BJ (cell line): ENCODE data around the gene TPCN2. TPM values are rescaled to one million over a fixed set of nuclear protein-coding genes. Genes with fewer than 3 reads are reported as not detected.

Source experiments
- CTCF ChIA-PET: fragments of 350-600 bp; formaldehyde crosslinking; extraction: SDS; loops from one replicate; lab custom pipeline; 2021; ENCODE audit warnings: antibody characterized with exemption, inconsistent platforms; lab: Yijun Ruan, JAX
- POLR2A ChIA-PET: fragments of 300-600 bp; sonication (Branson Sonifier 250); formaldehyde crosslinking; extraction: SDS; loops from one replicate; lab custom pipeline; 2021; ENCODE audit warnings: antibody characterized with exemption; lab: Charles Lee
- DNase-seq: peaks from one replicate; pipeline ENCODE4 v3.0.0-alpha.2; 2011; ENCODE audit warnings: low read depth
- H3K27me3 ChIP-seq: 2 replicates; pipeline ENCODE4 v1.6.0; 2011; ENCODE audit warnings: low read length; ENCODE audit not compliant: control insufficient read depth, insufficient read depth
- H3K36me3 ChIP-seq: 2 replicates; pipeline ENCODE4 v1.5.1; 2011; ENCODE audit warnings: low read length; ENCODE audit not compliant: control insufficient read depth, insufficient read depth
- H3K4me3 ChIP-seq: 2 replicates; pipeline ENCODE4 v1.5.1; 2011; ENCODE audit warnings: low read depth, mild to moderate bottlenecking, control low read depth, low read length
- CTCF ChIP-seq: IDR thresholded peaks from 2 replicates; pipeline ENCODE4 v1.5.1; 2011; ENCODE audit warnings: low read depth, mild to moderate bottlenecking, control low read depth, inconsistent platforms, low read length, moderate library complexity; ENCODE audit not compliant: insufficient read depth
- polyA plus RNA-seq: library from polyadenylated mRNA; depleted of rRNA; stranded (reverse); fragments of >200 nt; gene quantifications from 2 replicates; pipeline ENCODE4 v1.2.3, GENCODE V29; 2011

TPCN2 gene
- polyA plus RNA-seq, 1 experiment, result 9.9 TPM

DNA sequence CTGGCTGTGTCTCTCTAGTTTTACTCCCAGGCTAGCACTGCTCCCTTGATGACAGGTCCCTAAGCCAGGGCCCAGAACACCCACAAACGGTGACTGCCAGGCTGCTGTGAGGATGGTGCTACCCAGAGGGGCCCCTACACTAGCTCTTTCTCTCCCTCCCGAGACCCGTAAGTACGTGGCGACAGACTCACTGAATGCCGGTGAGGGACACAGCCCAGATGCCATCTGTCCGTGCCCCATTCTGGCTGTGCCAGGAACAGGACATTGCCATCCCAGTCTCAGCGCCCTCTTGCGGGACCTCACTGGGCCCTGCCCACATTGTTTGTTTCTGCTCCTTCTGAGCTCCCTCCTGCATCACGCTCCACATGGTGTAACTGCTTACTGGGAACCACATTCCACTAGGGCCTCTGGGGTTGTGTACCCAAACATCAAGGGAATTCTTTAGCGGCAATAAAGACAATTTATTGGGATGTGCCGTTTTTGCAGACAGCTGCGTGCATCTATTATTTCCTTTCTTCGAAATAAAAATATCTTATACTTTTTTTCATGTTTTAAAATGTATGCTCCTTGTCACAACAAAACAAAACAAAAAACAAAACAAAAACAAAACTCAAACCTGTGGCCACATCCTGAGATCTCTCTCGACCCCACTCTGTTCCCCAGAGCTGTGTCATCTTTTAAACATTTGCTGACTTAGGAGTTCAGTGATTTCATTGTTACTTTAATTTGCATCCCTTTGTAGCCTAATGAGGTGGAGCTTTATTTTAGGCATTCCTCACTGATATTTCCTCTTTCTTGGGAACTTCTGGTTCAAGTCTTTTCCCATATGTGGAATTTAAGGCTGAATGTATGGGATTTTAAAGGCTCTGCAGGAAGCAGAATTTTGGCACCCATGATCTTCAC lies 4.4 kb upstream of the TPCN2 start:
- H3K27me3 ChIP-seq, result no peaks in the 10 kb centered on the region
- no peaks in the 10 kb centered on the region for H3K36me3 ChIP-seq
- peak; percentile 87 for TF ChIP-seq CTCF
- no peak overlapping the region for H3K4me3 ChIP-seq
- POLR2A ChIA-PET, result interaction anchor here (0.6 to 1.0 kb wide), 3 partner anchors 12 to 1001 kb away, joined by 3 to 21 read pairs (median 8); no protein-coding TSS in a partner anchor
- DNase-seq, result peak; percentile 66
- CTCF ChIA-PET, result interaction anchor here (0.6 to 6.1 kb wide), 20 partner anchors 8 to 1029 kb away, joined by 3 to 54 read pairs (median 4); partner anchors contain the start of genes IGHMBP2, MRGPRF and MRPL21

- peak overlapping the region; percentile 93 for H3K4me3 ChIP-seq
- no peaks in the 10 kb centered on the region for H3K27me3 ChIP-seq
- no peak for TF ChIP-seq CTCF
- ChIA-PET CTCF (interaction anchor here (0.8 kb wide), 1 partner anchor 41 kb away, joined by 3 read pairs; no protein-coding TSS in a partner anchor), POLR2A (no interaction called here)
- no peak for DNase-seq
- no peaks in the 10 kb centered on the region for H3K36me3 ChIP-seq
Observed at GRCh38 chr11:69048031-69048693, 570 bp upstream of the TPCN2 start.

DNA sequence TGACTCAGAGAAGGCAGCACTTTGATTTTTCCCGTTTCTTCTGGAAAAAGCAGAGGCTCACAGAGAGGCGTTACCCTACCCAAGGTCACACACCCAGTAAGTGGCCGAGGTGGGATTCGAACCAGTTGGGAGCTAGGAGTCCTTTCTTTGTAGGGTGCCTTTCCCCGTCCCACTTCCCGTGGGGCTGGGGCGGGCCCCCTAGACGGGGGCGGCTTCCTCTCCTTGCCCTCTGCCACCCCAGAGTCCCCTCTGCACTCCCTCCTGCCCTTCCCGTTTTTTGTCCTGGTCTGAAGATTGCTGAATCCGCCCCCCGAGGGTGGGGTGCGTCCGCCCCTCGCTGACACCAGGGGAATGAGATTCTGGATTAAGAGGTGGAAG lies 747 bp downstream of the TPCN2 start:
- H3K27me3 ChIP-seq, result no peaks in the 10 kb centered on the region
- DNase-seq, result no peak
- H3K36me3 ChIP-seq, result peaks cover 3% of the 10 kb centered on the region
- ChIA-PET CTCF (no interaction called here), POLR2A (interaction anchor here (0.6 kb wide), 1 partner anchor 10 kb away, joined by 3 read pairs; no protein-coding TSS in a partner anchor)
- H3K4me3 ChIP-seq, result peak overlapping the region; percentile 93
- no peak for TF ChIP-seq CTCF

GRCh38 chr11:69050592-69051380 lies 2.1 kb downstream of the TPCN2 start:
- ChIA-PET CTCF (interaction anchor here (0.7 to 2.1 kb wide), 3 partner anchors 12 to 23 kb away, joined by 3 to 5 read pairs (median 3); no protein-coding TSS in a partner anchor), POLR2A (no interaction called here)
- TF ChIP-seq CTCF, result no peak
- Histone ChIP-seq H3K36me3 (peaks cover 6% of the 10 kb centered on the region), H3K27me3 (no peaks in the 10 kb centered on the region), H3K4me3 (no peak overlapping the region)
- no peak for DNase-seq
